Effector CD8-positive, alpha-beta T cell (primary cell): ENCODE data around the gene GRIN2C.

Experiments used
- DNase-seq: peaks from one replicate; lab custom pipeline; 2025; lab: John Stamatoyannopoulos, UW

The GRIN2C gene

GRCh38 chr17:74848656-74849399 lies 10.9 kb downstream of the GRIN2C start:
- DNase-seq, result no peak

DNA sequence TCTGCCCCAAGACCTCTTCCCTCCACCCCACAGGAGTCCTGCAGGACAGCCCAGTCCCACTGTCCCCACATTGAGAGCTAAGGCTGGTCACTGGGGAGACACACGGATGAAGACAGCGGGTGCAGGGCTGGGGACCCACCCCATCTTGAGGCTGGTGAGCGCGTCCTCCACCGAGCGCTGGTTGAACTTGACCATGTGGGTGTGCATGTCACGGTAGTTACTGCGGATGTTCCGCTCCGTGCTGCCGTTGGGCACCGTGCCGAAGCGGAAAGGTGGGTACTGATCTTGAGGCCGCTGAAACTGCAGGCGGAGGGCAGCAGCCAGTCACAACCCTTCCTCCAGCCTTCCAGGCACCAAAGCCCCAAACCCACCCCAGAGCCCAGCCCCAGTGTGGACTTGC lies 13.1 kb downstream of the GRIN2C start:
- DNase-seq, result no peak

GRCh38 chr17:74843352-74843627 lies 16.4 kb downstream of the GRIN2C start:
- no peak for DNase-seq

DNA sequence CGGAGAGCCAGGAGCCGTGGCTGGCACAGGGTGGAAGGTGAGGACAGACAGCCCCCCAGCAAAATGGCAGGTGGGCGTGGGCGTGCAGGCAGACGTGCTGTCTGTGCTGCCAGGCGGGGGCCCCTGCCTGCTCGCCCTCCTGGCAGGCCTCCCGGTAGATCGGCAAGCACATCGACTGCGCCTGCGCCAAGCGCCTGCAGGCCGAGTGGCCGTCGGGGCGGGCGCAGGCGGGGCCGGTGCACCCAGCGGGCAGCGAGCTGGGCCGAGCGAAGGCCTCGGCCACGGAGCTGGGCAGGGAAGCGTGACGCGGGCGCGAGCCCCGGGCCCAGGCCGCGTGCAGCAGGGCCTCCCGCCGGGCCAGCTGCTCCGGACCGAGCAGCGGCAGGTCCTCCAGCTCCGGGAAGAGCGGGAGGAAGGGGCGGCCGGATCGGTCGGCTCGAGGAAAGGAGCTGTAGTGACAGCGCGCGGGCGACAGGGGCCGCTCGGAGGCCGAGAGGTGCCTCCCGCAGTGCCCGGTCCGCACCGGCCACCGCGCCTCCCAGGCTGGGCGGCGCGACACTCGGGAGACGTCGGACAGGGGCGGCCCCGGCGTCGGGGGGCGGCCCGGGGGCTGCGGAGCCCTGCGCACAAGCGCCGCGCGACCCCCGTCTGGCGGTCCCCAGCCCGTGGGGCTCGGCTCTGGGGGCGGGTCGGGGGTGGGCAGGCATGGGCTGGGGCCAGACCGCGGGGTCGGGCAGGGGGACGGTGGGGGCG lies 16.9 kb downstream of the GRIN2C start:
- no peak for DNase-seq

- DNase-seq, result no peak
Observed at GRCh38 chr17:74842146-74842598, 17.5 kb downstream of the GRIN2C start.

DNA sequence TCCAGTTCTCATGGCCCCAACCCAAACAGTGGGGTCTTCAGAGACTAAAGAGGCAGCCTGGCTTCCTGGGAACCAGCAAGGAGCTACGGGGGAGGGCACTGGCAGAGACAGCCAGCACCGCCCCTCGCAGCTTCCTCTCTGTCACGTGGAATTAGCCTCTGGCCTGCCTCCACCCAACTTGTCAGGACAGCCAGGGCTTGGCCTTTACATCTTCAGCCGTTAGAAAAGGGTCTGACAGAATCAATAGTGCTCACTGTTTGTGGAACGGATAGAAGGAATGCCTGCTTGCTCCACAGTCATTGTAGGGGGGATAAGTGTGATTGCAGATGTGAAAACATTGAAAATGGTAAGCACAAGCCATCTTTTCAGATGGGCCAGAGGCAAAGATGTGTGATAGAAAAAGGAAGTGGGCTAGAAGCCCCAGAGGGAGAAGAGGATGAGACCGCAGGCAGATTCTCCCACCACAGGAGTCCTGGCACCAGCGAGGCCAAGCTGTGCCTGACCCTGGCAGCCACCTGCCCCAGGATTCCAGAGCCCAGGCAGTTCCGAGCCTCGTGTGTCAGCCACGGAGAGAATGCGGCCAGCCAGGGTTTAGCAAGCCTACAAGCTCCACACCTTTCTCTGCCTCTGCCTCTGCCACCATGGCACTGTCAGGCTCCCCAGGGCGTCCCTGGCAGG lies 18.6 kb downstream of the GRIN2C start:
- DNase-seq, result no peak

DNA sequence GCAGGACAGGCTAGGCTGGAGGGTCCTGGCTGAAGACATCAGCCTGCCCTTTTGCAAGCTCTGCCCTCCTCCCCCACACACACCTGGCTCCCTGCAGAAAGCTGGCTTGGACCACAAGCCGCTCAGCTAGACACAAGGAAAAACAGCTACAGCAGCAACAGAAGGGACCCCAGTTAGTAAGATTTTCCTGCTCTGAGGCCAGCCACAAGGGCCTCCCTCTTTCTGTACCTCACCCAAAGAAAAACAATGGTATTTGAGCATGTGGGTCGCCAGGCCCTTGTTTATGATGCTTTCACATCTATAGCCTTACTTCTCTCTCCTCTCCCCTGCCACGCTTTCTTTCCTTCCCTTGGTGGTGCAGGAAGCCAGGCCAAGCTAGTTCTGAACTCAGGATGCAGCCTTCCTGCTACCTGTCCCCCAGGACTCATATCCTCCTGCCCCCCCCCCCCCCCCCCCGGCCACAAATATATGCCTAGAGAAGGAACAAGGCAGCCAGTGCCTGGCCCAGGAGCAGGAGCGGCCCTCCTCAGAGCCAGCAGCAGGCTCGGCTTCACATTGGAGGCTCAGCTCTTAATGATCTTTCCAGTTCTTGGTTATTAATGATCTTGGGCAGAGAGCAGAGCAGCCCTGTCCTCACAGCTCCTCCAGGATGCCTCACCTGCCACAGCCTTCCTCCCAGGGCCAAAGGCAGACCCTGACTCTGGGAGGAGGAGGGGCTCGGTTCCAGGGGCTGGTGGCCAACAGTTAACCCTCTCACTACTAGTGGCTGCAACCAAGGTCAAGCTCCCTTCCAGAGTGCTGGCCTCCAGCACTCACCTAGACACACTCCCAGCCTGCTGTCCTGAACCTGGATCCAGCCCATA lies 19.5 kb downstream of the GRIN2C start:
- no peak for DNase-seq

DNA sequence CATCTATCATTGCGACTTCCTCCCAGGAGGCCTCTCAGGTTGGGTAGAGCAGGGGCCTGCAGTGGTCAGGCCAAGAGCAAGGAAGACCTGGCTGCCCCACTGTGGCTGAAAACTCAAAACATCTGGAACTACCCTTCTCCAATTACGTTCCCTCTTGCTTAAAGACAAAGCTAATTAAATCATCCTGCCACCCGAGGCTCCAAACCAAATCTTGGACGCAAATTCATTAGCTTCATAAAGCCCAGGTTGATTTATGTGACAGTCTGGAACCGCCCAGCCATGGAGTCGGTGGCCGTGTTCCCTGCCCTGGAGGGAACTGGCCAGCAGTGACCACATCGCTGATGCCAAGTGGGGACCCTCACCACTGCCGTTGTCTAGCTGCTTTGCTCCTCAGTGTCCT lies 21.4 kb downstream of the GRIN2C start:
- DNase-seq, result no peak

DNA sequence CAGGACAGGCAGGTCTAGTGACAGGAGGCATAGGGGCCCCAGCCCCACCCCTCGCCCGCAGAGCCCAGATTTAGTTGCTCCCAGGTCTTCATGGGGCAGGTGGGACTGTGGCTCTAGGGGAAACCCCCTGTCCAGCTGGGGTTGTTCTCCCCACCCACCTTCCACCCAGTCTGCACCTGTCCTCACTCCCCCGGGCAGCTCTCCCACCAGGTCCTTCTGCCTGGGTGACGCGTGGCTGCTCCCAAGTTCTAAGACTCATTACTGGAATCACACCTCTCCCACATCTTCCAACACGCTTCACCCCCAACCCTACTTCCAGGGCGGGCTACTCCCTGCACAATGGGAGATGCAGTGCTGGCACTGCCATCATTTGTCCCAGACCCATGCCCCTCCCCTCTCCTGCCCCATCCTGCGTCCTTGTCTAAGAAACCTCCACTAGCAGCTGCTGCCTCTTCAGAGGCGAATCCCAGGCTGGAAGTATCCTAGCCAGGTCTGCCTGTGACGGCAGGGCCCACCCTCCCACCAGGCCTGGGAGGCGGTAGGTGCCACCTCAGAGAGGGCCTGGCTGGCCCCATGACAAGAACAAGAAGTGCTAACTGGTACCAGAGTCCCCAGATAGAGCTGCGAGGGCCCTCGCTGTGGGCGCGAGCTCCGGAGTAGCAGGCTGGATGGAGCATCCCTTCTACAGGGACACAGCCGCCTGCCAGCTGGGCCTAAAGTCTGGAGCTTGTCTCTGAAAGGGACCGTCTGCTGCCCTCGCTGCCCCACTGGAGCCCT lies 22.8 kb downstream of the GRIN2C start:
- no peak for DNase-seq

- DNase-seq, result no peak
Observed at GRCh38 chr17:74836191-74836590, 23.5 kb downstream of the GRIN2C start.

DNA sequence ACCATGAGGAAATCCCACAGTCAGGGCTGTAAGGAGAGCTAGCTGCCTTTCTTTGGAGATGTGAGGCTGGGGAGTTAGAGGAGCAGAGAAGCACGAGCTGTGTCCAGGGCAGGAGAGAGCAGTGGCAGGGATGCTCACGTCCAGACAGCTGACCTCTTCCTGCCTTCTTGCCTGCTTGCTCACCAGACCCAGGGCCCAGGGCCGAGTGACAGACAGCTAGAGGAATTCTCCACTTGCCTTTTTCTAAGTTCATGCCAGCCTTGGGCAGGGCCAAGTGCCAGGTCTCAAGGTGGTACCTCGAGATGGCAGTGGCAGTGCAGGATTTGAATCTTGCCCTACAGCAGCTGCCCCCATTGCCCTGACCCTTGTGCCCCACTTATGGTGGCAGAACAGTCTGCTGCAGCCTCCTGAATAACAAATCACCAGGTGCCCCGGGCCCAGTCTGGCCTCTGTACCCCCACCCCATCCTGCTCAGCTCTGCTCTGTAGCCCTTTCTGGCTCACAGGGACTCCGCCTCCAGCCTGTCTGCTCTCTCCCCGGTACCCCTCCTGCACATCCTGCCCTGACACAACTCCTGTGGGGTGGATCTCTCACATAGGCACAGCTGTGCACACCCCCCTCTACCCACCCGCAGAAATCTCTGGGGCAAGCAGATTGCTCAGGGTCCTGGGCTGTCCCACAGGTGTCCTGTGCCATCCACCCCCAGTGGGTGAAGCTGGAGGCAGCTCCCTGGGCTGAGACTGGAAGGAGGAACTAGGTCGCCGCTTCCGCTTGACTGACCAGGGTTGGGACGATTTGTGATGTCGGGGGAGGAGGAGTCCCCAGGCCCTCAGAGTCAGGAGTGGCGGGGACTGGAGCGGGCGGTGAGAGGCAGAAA lies 25.9 kb downstream of the GRIN2C start:
- DNase-seq, result no peak

DNA sequence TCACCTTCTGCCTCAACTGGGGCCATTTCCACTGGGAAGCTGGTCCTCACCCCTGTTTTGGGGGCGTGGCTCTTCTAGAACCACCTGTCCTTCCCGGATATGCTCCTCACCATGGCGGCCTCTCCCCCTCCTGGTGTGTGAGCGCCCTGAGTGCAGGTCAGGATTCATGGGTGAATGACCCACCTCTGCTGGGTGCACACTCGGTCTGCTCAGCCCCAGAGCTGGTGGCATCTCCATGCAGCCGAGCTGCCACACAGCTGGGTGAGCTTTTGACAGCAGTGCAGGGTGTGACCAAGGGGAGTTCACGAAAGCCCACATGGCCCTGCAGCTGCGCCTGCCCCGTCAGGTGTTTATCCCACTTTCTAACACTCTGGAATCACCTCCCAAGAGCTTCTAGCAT lies 27.3 kb downstream of the GRIN2C start:
- DNase-seq, result no peak

- DNase-seq, result no peak
Observed at GRCh38 chr17:74831444-74832146, 28.1 kb downstream of the GRIN2C start.

- DNase-seq, result no peak
Observed at GRCh38 chr17:74830861-74831260, 28.8 kb downstream of the GRIN2C start.

- no peak for DNase-seq
Observed at GRCh38 chr17:74827800-74828199, 31.9 kb downstream of the GRIN2C start.

DNA sequence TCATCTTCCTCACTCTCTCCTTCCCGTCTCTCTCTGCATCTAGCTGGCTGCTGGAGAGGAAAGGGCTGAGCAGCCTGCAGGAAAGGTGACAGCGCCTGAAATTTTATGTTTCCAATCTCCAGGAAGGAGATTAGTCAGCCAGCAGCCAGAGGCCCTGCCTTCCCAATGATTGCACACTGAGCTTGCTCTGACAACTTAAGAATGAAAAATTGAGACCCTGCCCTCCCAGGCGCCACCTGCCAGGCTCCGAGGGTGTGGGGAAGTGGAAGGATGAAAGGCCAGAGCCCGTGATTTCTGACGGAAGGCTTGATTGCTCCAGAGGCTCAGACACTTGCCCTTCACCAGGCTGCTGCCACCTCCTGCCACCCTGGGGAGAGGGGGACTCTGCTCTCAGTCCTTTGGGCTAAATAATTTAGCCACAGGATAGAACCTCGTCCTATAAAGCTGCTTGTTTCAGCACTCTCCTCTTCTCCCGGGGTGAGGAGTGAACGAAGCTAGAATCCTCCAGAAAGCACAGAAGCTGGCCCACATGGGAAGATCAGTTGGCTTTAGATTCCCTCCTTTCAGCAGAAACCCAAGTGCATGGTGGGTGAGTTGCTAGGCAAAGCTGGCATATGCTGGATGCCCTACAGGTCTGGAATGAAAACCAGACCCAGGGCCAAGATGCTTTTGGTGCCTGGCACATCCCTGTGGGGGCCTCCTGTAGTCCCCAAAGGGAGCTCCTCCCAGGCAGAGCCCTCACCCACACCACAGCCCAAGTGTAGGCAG lies 33.5 kb downstream of the GRIN2C start:
- DNase-seq, result no peak

- DNase-seq, result no peak
Observed at GRCh38 chr17:74824961-74825627, 34.6 kb downstream of the GRIN2C start.

DNA sequence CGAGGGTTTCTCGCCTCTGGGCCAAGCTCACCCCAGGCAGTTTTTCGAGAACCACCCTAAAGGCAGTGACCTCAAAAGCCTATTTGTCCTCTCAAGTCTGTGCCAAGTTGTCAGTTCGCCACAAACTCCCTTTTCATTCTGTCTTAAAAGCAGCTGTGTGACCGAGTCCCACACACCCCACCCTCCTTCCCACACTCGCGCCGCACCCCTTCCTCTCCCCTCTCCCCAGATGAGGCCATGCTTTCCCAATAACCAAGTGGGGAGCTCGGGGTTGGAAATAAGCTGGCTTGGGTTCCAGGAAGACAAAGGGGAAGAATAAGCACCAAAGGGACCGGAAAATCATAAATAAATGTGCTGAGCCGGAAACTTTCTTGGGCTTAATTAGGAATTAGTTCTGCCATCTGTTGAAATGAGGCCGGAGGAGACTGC lies 36.7 kb downstream of the GRIN2C start:
- no peak for DNase-seq
